NCI-H2196 treated with DMSO at 0.1 percent for 48 hours (cell line): Measurements from ENCODE around the gene SLC6A17.

Experiments
- DNase-seq: peaks from one replicate; lab custom pipeline; 2025; ENCODE audit not compliant: unreplicated experiment; lab: John Stamatoyannopoulos, UW

The SLC6A17 gene

DNA sequence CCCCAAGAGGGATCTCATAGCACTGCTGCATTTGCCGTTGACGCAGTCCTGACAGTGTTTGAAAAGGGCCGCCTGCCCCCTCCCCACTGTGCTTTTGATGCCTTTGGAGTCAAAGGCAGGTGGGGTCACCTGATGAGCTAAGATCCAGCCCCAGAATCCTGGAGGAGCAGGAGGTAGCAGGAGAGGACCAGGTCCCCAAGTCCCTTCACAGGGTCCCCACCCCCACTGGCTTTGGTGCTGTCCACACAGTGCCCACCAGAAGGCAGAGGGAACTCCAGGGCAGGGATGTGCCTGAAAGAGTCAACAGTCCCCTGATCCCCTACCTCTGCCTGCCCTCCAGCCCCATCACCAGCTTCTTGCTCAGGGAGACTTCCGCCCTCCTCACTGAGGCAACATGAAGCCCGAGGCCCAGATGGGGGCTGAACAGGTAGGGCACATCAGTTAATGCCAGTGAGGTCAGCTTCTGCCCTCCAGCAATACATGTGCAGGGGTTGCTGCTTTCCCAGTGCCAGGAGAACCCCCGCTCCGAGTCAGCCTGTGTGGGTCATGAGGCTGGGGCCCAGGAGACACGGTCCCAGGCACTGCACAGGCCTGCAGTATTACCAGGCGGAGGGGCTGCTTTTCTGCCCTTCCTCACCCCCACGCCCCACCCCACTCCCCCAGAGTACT lies 51.0 kb downstream of the SLC6A17 start:
- DNase-seq: no peak

DNA sequence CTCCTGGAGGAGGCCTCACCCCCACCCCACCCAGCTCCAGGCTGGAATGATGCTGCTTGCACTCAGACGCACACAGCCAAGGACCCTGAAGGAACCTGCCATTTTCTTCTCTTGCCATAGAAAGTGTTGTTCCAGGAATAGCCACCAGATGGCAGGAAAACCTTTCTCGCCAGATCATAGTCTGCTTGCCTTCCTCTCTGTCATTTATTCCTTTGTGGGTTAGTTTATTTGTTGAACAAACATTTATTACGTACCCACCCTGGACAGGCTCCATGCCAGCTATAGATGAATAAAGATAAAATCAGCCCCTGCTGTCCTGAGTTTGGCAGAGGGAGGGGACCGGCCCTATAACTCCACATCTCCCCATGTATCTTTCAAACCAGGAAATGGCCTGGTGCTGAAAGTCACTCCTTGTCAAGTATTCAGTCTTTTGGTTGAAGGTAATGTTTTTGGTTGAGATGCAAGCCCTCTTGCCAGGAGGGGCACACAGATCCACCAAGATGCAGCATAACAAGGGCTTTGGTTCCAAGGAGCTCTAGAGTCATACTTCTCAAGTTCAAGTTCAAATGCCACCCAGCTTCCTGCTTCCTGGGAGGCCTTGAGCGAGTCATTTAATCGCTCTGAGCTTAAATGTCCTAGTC lies 52.8 kb downstream of the SLC6A17 start:
- DNase-seq: peak; percentile 47

DNA sequence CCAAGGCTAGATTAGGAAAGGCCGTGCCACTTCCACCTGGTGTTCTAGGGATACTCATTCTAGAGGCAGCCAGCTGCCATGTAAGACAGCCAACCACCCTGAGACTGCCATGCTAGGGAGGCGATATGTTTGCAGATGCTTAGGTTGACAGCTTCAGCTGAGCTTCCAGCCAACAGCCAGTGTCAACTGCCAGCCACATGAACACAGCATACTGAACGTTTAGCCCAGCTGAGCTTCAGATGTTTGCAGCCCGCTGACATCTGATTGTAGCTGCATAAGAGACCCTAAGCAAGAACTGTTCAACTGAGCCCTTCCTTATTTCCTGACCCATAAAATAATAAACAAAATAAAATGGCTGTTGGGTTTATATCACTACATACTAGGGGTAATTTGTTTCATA lies 54.9 kb downstream of the SLC6A17 start:
- no peak for DNase-seq

DNA sequence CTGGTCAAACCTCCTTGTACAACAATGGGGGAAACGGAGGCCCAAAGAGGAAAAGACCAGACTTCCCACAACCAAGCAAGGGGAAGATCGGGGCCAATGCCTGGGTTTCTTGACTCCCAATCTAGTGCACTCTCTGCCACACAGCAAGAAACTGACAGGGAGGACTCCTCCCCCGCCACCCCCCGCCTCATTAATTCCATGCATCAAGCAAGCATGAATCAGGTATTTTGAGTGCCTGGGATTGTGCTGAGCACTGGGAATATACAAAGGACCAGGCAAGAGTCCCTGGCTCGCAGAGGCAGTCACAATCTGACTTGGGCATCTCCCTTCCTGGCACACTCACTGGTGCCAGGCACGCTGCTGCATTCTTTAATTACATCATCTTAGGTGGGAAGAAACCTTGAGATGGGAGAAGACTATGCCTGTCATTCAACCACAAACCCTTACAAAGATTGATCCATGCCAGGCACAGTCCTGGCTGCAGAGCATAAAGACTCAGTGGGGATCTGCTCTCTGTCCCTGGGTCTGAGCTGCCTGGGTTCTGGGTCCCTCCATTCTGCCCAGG lies 55.4 kb downstream of the SLC6A17 start:
- DNase-seq: no peak

DNA sequence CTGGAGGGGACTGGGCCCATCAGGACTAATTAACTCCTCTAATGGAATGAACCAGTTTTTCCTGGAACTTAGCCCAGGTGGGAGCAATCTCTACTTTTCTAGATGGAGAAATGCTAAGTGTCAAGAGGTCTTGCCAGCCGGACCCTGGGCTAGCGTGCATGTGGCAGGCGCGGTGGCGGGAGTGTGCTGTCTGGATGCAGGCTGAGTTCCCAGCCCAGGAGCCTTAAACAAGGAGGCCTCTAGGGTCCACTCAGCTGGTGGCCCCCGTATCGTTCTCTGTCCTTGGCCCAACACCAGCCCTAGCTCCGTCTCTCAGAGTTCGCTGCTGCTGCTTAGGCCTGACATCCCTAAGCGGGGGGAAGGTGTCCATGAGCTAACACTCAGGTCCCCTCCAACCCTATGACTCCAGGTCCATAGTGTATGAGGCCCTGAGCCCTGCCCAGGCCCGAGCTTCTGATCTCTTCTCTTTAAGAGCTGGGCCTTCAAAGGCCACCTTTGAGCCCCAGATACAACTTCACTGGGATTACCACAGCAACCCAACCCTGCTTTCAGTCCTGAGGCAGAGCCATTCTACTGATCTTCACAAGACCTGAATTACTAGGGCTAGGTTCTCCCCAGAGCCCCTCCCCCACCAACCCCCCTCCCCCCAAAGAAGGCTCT lies 56.1 kb downstream of the SLC6A17 start:
- DNase-seq: no peak

DNA sequence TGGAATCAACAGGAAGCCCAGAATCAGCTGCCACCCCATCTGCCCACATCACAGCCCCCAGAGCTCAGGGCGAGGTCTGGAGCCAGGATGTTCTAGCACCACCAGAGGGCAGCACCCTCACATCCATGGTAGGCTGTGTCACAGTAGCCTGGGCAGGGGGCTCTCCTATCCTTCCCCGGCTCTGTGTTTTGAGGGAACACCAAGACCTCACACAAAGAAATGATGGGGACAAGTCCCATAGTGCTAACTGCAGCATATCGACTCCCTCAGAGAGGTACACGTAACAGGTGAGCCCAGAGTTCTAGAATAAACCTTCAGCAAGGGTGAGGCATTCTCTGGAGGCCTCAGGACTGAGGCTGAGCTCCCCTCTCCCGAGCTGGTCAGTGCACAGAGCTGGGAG lies 57.5 kb downstream of the SLC6A17 start:
- no peak for DNase-seq

DNA sequence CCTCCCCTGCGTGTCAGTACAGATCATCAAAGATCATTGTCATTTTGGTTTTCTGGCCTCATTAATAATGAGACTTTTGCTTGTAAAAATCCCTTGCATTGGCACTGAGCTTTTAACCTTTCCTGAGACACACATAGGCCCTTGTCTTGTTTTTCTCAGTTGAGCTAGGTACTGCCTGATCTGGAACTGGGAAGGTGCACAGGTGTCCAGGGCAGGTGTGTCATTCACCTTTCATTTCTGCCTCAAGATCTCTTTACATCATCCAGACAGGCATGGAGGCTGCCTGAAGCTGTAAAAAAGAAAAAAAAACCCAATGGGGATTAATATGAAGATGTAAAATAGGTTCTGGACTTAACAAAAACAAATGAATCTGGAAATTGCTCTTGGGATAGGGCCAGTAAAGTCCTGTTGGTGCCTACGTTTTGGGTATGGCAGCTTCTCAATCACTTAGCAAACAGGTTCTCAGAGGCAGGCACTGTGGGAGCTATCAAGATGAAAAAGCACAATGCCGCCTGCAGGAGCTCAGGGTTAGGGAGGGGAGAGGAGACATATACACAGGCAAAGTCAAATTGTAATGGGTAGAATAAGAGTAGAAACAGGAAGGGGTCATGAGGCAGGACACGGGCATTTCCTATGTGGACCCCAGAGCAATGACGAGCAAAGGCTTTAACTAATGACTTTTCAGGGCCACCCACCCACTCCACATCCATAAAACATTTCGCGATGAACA lies 58.8 kb downstream of the SLC6A17 start:
- no peak for DNase-seq

DNA sequence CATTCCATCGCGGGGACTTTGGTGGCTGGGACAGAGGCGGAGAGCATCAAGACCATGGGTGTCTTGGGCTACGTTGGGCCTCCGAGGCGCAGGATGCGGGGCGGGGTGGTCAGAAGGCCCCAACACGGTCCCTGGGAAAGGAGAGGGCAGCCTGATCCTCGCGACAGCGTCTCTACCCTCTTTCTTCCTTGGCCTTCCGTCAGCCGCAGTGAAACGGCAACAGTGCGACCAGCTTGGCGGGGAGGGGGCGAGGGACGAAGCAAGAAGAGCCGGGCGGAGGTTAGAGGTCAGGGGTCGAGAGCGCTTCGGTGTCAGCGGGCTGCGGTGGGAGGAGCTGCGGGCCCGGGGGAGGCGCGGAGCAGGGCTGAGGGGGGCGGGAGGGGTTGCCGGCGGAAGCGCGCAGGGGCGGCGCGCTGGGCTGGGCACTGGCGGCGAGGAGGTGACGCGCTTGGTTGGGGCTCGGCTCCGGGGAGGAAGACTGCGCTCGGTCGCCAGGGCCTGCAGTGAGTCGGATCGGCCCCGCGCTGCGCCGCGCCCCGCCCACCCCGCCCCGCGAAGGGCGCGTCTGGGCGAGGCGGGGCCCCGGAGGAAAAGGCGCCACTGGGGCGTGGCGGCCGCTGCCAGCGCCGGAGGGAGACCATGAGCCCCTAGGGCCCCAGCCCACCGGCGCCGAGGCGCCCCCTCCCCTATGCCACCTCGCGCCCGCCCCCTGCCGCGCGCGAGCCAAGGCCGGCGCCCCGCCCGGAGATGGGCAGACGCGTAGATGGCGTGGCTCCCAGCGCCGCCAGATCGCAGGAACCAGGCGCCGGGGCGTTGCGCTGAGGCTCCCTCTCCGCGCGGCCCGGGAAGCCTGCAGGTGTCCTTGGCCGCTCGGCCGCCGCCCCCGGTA lies 59.7 kb downstream of the SLC6A17 start, which contains the start of gene KCNC4:
Gene KCNC4, plus strand, starts transcription at position 600 of the 889 bp plus-strand sequence. CDS start 1,186 bp downstream, outside the sequence.
- DNase-seq: peak; percentile 86

DNA sequence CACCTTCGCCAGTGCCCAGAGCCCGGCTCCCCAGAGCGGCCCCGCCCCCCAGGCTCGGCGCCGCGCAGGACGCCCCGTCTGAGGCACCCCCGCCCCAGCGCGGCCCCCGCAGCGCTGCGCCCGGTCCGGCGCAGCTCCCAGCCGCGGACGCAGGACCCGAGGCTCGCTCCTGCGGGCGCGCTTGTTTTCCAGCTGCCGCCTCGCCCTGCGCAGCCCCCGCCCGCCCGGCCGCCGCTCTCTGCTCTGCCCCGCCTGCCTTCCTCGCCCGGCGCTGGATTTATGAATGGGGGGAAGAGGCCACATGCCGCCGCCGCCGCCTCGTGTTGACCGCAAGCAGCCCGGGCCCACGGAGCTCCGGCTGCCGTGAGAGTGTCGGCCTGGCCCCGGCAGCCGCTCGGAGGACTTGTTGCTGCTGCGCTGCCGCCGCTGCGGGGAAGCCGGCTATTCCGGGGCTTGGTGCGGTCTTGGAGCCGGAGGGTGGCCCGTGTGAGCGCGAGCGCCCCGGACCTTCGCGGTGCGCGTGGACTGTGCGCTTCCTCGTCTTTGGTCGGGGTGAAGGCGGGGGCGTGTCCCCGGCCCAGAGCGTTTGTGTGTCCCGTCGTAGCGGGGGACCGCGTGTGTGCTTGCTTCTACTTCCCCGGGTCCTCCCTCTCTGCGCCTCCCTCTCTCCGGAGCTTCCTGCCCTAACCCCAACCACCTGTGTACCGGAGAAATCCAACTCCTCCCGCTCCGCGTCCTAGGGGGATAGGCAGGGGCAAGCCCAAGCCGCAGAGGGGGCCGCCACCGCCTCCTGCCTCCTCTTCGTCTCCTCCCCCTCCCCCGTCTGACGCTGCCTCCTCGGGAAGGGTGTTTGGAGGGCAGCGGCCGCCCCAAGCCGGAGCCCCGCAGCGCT lies 60.6 kb downstream of the SLC6A17 start:
- DNase-seq: no peak

DNA sequence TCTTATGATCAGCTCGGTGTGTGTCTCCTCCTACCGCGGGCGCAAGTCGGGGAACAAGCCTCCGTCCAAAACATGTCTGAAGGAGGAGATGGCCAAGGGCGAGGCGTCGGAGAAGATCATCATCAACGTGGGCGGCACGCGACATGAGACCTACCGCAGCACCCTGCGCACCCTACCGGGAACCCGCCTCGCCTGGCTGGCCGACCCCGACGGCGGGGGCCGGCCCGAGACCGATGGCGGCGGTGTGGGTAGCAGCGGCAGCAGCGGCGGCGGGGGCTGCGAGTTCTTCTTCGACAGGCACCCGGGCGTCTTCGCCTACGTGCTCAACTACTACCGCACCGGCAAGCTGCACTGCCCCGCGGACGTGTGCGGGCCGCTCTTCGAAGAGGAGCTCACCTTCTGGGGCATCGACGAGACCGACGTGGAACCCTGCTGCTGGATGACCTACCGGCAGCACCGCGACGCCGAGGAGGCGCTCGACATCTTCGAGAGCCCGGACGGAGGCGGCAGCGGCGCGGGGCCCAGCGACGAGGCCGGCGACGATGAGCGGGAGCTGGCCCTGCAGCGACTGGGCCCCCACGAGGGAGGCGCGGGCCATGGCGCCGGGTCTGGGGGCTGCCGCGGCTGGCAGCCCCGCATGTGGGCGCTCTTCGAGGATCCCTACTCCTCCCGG lies 61.3 kb downstream of the SLC6A17 start:
- DNase-seq: no peak

DNA sequence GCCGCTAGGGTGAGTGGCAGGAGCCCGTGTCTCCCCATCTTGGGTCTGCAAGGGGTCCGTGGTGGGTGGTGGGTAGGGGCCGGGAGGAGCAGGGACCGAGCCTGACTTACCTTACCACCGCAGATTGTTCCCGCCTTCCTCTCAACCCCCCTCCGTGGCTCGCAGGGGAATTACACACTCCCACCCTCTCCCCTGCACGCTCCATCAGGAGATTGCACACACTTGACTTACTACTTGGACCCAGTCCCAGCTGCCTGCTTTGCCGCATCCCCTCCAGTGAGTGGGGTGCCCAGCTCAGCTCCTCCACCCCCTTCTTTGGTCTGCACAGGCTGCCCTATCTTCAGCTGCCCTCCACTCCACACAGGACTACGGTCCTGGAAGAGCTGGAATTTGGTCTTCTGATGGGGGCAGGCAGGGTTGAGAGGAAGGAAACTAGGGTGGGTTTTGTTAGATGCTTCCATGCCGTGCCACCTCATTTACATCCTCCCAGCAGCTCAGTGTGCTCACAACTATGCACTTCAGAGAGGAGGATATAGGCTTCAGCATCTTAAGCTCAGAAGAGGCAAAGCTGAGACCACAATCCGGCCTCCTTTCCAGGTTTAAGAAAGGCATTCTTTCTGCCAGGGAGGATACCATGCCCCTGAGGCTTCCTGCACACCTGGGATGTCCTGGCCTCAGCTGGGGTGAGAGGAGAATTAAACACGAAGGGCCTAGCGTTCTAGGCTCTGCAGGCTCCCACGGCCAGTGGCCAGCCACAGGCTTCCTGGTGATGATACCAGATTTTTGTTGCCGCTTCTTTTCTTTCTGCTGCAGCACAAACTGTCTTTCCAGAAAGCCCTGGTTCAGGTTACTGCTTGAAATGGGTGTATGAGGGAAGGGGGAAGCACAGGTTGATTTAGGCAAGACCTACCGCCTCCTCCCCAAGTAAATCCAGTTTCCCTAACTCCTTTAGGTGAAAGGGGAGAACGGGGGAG lies 62.2 kb downstream of the SLC6A17 start:
- DNase-seq: no peak

DNA sequence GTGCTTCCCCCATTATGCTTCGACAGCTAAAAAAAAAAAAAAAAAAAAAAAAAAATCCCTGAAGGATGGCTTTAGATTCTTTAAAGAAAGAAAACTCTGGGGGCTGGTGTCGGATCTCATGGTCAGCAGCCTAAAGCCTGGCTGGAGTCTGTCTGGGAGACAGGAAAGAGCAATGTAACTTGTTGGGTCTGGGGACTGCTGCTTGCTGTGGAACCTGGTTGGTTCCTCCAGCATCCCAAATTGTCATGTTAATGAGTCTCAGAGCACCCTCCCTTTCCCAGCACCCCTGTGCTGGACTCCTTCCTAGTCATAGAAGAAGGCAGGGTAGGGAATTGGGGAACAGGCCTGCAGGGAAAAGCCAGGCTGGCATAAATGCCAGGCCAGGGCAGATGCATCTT lies 62.8 kb downstream of the SLC6A17 start:
- DNase-seq: no peak

DNA sequence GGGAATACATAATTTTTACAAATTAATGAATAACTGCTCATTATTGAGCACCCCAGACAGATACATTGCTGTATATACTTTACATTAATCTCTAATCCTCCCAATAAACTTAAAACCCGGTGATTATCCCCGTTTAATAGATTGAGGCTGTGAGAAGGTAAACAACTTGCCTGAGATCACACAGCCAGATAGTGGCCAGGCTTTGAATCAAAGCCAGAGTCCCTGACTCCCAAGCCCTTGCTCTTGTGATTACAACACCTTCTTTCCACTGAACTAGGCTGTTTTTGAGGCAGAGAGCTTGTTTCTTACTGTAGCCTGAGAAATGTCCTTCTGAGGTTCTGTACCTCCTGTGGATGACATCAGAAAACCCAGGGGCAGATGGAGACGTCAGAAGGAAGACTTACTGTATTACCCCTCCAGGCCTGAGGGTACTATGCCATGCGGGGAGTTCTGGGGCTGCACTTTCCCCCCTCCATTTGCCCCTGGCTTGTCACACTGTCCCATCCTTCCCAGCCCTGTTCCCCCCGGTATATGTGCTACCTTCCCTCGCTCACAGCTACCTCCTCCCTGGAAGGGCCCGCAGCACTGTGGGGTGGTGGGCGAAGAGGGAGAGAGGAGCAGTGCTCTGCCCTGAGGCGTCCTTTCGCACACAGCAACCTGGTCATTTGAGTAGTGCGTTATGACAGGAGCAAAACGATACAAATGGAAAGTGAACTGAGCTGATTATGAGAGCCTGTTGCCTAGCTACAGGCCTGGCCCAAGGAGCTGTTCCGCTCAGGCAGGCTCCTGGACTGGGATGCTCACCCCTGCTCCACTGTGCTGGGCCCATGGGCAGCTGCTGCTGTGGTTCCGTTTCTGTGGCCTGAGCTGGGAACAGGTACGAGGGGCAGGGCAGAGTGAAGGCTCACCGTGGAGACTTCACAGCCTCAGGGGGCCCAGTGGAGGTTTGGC lies 64.4 kb downstream of the SLC6A17 start:
- DNase-seq: no peak

DNA sequence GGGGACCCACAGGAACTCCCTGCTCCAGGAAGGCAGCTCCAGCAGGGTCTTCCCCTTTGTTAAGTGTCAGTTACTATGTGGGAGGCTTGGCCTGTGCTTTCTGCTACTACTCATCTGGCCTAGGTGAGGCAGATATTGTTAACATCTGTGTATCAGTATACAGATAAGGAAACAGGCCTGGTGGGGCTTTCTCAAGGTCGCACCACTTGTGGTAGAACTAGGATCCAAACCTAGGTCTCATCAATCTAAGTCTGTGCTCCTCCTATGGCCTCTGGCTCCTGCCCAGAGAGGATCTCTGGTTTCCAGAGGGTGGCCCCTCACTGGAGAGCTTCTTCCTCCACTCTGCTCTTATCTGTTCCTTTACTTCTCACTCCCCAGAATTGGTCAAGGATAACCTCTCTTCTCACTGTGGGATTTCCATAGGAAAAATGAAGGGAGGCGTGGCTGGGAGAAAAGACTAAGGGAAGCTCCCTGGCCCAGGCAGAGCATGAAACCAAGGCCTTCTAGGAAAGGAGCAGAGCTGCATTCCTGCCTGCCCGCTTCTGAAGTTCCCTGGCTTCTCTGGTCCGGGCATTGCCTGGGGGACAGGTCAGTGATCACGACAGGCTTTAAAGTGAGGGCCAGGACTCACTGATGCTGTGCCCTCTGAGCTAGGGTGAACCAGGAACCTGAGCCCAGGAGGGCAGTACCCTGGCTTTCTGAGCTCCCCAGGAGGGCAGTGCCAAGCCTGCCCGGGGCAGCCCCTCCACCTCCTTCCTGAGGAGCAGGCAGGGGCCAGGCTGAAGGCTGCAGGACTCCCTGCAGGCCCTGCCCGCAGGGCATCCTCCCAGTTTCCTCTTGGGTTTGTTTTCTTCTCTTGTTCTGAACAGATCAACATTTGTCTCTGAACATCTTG lies 65.6 kb downstream of the SLC6A17 start:
- no peak for DNase-seq

DNA sequence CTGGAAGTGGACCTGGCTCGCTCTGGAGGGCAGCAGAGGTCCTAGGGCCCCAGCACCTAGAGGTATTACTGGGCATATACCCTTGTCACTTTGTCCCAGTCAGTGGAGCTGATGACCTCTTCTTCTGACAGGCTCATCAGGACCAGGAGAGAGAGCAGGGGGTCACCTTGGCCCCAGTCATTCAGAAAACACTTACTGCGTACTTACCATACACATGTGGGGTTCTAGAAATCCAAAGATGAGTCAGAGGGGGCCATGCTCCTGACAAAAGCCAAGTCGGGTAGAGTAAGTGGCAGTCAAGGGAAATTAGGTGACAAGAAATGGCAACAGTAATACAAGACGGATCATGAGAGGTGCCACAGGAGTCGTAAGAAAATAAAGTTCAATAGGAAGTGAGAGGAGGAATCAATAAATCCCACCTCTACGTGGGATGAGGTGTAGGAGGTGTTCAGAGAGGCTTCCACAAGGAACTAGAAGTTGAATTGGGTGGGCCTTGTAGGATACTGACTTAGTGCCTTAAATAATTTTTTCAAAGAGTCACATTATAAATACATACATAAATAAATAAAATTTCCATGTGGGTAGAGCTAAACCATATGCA lies 66.7 kb downstream of the SLC6A17 start:
- DNase-seq: no peak
